NOMO-1 treated with DMSO at 0.1 percent for 48 hours (cell line): ENCODE data around the gene TFIP11.

ENCODE experiments used
- DNase-seq: peaks from one replicate; lab custom pipeline; 2025; ENCODE audit not compliant: unreplicated experiment; lab: John Stamatoyannopoulos, UW

The TFIP11 gene

GRCh38 chr22:26512149-26512793 lies at the start of gene TFIP11:
Gene TFIP11, minus strand, starts transcription at chr22:26512473. Its CDS starts 2,201 bp downstream, at chr22:26510272.
- DNase-seq, result peak; percentile 73

GRCh38 chr22:26561756-26562417 lies 49.6 kb upstream of the TFIP11 start:
- no peak for DNase-seq

GRCh38 chr22:26559961-26560575 lies 47.8 kb upstream of the TFIP11 start:
- DNase-seq, result peak; percentile 77

DNA sequence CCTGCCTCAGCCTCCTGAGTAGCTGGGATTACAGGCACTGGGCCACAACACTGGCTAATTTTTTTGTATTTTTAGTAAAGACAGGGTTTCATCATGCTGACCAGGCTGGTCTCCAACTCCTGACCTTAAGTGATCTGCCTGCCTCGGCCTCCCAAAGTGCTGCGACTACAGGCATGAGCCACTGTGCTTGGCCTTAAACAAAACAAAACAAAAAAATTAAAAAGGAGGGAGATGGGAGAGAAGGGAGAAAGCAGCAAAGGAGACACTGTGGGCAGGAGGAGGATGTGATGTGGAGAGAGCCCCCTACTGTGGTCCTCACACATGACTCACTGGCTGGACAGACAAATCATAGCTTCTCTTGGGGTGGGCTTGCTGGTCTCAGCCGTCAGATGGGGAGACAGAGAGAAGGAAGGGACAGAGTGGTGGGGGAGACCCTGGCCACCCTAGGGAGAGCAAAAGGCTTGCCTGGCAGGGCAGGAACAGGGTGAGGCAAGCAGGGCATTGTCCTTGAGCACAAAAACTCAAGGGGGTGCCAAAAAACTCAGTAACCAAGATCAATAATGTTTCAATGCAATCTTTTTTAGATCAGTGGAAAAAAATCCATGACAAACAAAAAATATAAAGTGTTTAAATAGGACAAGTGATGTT lies 46.1 kb upstream of the TFIP11 start:
- no peak for DNase-seq

DNA sequence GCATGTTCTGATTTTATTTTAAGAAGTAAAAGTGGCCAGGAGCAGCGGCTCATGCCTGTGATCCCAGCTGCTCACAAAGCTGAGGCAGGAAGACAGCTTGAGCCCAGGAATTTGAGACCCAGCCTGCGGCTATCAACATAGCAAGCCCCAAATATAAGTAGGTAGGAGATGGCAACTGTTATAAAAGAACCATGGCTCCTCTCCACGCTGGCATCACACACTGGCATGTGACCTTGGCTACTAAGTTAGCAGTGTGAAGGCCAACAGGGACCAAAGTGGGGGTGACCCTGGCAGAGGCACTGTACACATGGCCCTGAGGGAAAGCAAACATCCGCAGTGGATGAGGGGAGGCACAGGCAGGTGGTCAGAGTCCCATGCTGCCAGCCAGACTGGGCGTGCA lies 44.6 kb upstream of the TFIP11 start:
- no peak for DNase-seq

DNA sequence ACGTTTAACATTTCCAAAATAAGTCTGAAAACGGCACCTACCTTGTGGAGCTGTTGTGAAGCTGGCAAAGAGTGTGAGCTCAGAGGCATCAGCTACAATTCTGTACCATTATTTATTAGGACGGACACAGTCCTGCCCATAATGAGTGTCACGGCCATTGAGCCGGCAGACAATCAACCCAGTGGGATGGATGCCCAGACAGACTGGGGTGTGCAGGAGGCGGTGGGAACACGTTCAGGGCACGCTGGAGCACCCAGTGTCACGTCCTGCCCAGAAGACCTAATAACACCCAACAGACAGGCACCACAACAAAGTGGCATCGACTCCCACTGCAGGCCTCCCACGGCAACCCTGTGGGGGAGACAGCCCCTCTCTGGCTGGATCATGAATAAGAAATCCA lies 43.2 kb upstream of the TFIP11 start:
- DNase-seq, result no peak

GRCh38 chr22:26554956-26555355 lies 42.7 kb upstream of the TFIP11 start:
- DNase-seq, result no peak

DNA sequence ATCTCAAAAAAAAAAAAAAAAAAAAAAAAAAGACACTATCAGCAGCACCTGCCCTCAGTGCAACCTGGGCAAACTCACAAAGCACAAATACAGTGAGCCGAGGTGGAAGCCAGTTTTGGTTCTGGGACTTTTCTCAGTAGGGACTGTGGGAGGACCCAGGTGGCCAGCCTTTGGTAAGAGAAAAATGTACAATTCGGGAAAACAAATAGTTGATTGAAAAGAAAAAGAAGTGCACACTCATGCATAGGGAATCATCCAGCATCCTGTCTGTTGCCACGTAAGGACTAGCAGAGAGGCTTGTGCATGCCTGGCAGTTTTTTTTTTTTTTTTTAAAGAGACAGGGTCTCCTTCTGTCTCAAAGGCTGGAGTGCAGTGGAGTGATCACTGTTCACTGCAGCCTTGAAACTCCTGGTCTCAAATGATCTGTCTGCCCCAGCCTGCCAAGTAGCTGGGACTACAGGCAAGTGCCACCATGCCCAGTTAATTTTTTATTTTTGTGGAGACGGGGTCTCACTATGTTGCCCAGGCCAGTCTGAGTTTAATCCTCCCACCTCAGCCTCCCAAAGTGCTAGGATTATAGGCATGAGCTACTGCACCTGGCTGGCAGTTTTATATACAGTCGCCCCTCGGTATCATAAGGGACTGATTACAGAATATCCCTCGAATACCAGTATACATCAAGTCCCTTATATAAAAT lies 40.9 kb upstream of the TFIP11 start:
- no peak for DNase-seq

DNA sequence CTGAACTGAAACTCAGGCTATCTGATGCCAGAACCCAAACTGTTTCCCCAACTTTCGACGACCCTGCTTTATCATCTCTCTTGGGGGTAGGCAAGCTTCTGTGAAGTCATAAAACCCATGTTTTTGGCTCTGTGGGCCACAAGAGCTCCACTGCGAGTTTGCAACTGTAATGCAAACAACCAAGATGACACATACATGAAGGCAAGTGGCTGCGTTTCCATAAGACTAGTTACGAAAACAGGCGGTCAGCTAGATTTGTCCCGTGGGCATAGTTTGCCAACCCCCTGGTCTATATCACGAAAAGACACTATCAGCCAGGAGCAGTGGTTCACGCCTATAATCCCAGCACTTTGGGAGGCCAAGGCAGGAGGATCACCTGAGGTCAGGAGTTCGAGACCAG lies 40.2 kb upstream of the TFIP11 start:
- no peak for DNase-seq

DNA sequence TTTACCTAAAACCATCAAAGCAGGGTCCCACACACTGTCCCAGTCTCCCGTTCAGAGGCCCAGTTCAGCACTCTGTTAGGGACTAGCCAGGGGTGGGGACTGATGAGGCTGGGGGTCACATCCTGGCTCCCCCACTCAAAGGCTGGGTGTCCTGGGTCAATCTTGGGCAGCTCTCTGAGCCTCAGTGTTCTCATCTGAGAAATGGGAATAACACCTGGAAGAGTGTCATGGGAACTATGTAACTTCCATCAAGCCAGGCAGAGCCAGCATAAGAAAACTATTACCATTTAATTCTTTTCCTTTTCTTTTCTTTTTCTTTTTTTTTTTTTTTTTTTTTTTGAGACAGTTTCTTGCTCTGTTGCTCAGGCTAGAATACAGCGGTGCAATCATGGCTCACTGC lies 39.3 kb upstream of the TFIP11 start:
- no peak for DNase-seq

DNA sequence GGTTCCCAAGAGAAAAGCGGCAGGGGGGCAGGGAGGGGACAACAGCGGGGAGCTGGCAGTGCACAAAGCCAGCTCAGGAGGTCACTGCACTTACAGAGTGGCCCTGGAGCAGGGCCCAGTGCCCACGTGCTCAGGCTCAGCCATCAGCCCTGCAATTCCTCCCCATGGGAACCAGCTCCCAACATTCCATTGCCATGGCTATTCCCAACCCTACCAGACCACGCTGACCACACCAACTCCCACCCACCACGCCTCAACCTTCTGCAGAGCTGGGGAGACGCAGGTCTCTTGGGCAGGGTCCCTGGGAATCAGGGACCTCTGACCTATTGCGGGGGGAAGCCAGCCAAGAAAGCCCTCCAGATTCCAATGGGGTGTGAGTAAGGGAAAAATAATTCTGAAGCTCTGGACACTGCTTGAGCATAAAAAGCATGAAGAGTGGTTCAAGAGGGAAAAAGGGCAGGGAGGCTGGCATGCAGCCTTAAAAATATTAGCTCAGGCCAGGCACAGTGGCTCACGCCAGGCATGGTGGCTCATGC lies 38.3 kb upstream of the TFIP11 start:
- DNase-seq, result no peak

DNA sequence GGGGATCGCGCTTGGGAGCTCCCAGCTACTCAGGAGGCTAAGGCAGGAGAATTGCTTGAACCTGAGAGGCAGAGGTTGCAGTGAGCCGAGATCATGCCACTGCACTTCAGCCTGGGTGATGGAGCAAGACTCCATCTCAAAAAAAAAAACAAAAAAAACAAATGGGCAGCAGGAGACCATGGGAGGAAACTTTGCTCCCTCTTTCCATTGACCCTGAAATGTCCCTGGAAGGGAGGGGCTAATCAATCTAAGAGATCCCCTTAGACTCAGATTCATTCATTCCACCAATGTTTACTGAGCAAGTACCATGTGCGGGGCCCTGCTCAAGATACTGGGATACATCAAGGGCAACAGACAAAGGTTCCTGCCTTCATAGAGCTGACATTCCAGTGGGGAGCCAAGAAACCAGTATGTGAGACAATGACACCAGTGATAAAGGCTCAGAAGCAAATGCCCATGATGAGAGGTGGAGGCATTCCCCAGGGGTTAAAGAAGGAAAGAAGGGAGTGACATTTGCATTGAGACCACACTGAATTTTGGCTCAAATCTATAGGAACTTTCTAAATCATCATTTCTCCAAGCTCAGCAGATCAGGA lies 37.7 kb upstream of the TFIP11 start:
- DNase-seq, result no peak

DNA sequence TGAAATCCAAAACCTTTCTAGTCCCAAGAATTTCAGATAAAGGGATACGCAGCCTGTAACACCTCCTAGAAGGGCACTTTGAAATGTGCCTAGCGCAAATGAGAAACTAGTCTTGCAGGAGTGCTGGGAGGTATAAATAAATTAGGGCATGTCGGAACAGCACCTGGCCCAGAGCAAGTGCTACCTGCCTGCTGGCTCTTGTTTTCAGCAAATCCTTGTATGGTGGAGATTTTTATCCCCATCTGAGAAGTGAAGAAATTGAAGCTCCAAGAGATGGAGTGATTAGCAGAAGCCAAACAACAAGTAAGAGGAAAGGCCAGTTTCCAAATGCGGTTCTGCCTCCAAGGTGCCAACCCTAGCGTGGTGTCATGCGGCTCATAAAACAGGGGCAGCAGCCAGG lies 36.7 kb upstream of the TFIP11 start:
- no peak for DNase-seq

DNA sequence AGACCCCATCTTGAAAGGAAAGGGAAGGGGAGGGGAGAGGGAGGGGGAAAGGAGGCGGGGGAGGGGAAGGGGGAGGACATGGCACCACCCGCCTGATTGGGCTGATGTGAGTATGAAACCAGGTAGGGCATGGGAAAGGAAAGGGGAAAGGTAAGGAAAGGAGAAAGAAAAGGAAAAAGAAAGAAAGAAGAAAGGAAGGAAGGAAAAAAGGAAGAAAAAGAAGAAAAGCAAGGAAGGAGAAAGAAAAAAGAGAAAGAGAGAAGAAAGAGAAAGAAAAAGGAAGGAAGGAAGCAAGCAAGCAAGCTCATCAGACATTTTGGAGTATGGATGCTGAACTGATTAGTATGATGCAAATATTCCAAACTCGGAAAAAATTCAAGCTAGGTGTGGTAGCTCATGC lies 36.0 kb upstream of the TFIP11 start:
- no peak for DNase-seq

DNA sequence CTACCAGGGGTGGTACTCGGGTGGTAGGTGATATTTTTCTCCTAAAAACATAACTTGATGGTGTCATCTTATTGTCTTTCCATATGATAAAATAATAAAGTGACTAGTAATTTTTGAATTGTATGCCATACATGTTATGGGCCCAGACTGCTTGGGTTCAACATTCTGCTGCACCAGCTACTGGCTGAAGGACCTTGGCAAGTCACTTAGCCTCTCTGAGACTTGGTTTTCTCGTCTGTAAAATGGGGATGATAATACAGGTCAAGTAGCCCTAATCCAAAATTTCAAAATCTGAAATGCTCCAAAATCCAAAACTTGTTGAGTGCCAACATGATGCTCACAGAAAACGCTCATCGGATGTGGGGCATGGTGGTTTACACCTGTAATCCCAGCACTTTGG lies 35.6 kb upstream of the TFIP11 start:
- no peak for DNase-seq

DNA sequence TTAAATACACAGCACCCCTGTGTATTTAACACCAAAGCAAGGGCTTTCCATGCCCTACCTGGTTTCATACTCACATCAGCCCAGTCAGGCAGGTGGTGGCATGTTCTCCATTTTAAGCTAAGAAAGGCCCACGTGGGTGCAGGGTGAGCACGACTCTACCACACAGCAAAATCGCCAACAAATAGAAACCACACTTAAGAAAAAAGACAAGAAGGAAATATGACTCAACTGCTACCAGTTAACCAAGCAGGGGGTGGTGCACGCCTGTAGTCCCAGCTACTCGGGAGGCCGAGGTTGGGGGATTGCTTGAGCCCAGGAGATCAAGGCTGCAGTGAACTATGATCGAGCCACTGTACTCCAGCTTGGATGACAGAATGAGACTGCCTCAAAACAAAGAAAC lies 35.2 kb upstream of the TFIP11 start:
- peak; percentile 9 for DNase-seq

GRCh38 chr22:26546282-26546681 lies 34.0 kb upstream of the TFIP11 start:
- DNase-seq, result no peak

DNA sequence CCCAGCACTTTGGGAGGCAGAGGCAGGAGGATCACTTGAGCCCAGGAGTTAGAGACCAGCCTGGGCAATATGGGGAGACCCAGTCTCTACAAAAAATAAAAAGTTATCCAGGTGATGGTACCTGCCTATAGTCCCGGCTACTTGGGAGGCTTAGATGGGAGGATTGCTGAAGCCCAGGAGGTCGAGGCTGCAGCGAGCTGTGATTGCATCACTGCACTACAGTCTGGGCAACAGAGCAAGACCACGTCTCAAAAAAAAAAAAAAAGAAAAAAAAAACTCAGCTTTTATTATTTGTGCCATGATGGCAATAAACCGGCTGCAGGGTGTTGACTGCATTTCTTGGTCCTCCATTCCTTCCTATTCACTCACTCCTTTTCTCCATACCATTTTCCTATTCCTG lies 33.6 kb upstream of the TFIP11 start:
- no peak for DNase-seq

- no peak for DNase-seq
Measured at GRCh38 chr22:26545385-26545784, 33.1 kb upstream of the TFIP11 start.

DNA sequence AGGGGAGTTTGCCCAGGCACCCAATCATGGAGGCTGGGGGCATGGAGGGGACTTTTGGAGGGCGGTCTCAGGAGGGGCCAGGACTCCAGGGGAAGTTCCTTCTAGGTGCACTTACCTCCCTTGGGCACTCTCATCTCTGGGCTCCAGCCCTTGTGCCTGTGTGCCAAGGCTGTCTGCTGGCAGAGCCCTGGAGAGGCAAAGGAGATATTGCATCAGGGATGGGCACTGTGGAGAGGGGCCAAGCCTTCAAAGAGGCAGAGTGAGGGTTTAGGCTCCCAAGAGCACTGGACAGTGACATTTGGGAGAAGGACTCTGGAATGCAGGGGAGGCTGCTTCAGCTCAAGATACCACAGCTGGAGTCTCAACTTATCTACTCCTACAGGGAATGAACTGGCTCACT lies 32.2 kb upstream of the TFIP11 start:
- DNase-seq, result no peak

DNA sequence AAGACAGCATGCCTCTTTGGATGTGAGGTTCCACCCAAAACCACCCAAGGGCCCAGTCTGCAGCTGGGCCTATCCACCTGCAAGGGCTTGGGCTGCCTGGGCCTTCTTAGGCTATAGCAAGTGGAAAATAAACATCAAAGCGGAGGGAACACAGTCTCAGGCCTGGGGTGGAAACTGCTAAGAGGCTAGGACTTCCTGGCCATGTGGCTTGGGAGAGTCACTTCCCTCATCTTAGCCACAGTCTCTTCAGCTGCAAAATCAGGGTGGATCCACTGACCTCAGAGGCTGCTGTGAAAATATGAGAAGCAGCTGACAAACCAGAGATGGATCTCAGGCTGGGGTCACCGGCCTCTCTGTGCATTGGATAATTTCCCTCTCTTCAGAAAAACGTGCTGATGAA lies 30.6 kb upstream of the TFIP11 start:
- peak; percentile 45 for DNase-seq
